ENCODE results near the gene CCDC174. TPM values are rescaled to one million over a fixed set of nuclear protein-coding genes. Genes with fewer than 3 reads are reported as not detected.

The CCDC174 gene
- total RNA-seq, 1 donor from 2014 or later: 22.9 TPM

DNA sequence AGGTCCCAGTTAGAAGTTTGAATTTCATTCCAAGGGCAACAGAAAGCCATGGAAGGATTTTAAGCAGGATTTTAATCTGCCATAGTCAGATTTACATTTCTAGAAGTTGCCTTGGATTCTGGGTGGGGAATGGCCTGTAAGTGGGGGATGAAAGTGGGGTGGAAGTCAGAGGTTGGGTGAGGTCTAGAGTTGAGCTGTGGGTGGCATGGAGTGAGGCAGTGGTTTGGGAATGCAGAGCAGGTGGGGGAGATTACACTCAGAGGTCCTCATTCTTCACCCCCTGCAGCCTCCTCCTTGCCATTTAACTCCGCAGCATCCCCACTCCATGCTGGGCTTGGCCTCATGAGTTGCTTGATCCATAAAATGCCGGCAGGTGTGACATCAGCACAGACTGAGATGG is 32.0 kb upstream of the CCDC174 start:
- H3K36me3 Mint-ChIP-seq (ENCODE audit: low read depth, unreplicated experiment): no peaks in the 10 kb centered on the region
- peak overlapping the region; percentile 99 for H3K27ac Mint-ChIP-seq (ENCODE audit: unreplicated experiment)
- no peaks in the 10 kb centered on the region for H3K9me3 Mint-ChIP-seq (ENCODE audit: unreplicated experiment)
- H3K4me1 Mint-ChIP-seq (ENCODE audit: unreplicated experiment): peaks cover 51% of the 10 kb centered on the region
- H3K4me3 Mint-ChIP-seq (ENCODE audit: unreplicated experiment): peak overlapping the region; percentile 75
- H3K27me3 Mint-ChIP-seq (ENCODE audit: unreplicated experiment): peaks cover 6% of the 10 kb centered on the region
- TF ChIP-seq, protein P1, sequence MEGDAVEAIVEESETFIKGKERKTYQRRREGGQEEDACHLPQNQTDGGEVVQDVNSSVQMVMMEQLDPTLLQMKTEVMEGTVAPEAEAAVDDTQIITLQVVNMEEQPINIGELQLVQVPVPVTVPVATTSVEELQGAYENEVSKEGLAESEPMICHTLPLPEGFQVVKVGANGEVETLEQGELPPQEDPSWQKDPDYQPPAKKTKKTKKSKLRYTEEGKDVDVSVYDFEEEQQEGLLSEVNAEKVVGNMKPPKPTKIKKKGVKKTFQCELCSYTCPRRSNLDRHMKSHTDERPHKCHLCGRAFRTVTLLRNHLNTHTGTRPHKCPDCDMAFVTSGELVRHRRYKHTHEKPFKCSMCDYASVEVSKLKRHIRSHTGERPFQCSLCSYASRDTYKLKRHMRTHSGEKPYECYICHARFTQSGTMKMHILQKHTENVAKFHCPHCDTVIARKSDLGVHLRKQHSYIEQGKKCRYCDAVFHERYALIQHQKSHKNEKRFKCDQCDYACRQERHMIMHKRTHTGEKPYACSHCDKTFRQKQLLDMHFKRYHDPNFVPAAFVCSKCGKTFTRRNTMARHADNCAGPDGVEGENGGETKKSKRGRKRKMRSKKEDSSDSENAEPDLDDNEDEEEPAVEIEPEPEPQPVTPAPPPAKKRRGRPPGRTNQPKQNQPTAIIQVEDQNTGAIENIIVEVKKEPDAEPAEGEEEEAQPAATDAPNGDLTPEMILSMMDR (IDR thresholded peaks at IDR 0.05; ENCODE audit: unreplicated experiment): no peak
- no peak for DNase-seq (ENCODE audit: low spot score)

DNA sequence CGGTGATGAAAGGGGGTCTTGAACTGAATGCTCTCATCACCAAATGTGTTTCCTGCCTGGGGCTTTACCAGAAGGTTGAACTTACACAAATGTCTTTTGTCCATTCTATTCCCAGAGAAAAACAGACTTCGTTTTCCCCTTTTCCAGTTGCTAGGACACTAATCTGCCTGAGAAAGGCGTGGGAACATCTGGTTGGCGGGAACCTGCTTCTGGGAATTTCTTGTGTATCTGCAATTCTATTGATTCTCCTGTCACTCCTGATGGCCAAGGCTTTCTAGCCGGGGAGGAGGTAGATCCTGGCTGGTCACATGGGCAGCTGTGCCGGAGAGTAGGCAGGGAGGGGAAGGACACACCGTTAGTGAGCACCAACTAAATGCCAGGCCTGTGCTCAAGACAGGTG is 31.1 kb upstream of the CCDC174 start:
- Mint-ChIP-seq H3K4me3 (ENCODE audit: unreplicated experiment) (no peak overlapping the region), H3K36me3 (ENCODE audit: low read depth, unreplicated experiment) (no peaks in the 10 kb centered on the region), H3K27ac (ENCODE audit: unreplicated experiment) (peak overlapping the region; percentile 99), H3K9me3 (ENCODE audit: unreplicated experiment) (no peaks in the 10 kb centered on the region), H3K4me1 (ENCODE audit: unreplicated experiment) (peaks cover 52% of the 10 kb centered on the region), H3K27me3 (ENCODE audit: unreplicated experiment) (peaks cover 8% of the 10 kb centered on the region)
- TF ChIP-seq, protein P1 (IDR thresholded peaks at IDR 0.05; ENCODE audit: unreplicated experiment): no peak
- peak; percentile 33 for DNase-seq (ENCODE audit: low spot score)

DNA sequence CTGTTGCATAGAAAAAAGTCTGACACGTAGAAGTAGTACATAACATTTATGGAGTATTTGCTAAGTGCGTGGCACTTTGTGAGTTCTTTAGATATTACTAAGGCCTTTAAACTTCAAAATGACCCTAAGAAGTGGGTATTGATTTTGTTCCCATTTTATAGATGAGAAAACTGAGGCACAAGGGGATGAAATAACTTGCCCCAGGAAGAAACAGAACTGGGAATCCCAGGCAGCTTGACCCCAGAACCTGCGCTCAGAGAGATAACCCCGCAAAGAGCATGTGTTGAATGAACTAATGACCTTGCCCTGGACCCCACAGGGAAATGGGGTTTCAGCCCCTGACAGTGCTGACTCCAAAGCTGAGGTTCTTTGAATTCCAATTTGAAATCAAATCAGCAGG is 30.5 kb upstream of the CCDC174 start:
- peaks cover 8% of the 10 kb centered on the region for H3K27me3 Mint-ChIP-seq (ENCODE audit: unreplicated experiment)
- H3K4me3 Mint-ChIP-seq (ENCODE audit: unreplicated experiment): no peak overlapping the region

DNA sequence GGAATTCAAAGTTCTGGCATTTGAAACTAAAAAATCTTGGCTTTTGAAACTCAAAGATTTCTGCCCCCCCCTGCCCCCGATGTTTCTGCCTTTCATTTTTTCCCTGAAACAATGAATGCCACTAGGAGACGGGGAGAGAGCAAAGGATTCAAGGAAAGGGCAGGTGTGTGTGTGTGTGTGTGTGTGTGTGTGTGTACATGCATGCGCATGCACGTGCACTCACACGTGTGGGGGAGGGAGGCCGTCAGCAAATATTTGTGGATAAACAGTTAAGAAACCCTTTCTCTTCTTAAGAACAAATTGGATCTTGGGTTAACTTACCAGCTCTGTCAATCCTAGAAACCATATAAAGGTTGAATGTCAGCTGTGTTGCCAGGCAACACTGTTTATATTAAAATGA is 29.2 kb upstream of the CCDC174 start:
- Mint-ChIP-seq H3K27ac (ENCODE audit: unreplicated experiment) (no peak overlapping the region), H3K36me3 (ENCODE audit: low read depth, unreplicated experiment) (no peaks in the 10 kb centered on the region), H3K4me3 (ENCODE audit: unreplicated experiment) (no peak overlapping the region), H3K9me3 (ENCODE audit: unreplicated experiment) (no peaks in the 10 kb centered on the region), H3K4me1 (ENCODE audit: unreplicated experiment) (peaks cover 47% of the 10 kb centered on the region), H3K27me3 (ENCODE audit: unreplicated experiment) (peaks cover 8% of the 10 kb centered on the region)
- TF ChIP-seq, protein P1 (IDR thresholded peaks at IDR 0.05; ENCODE audit: unreplicated experiment): no peak
- no peak for DNase-seq (ENCODE audit: low spot score)

More for the DNA sequence above, 30.5 kb upstream of the CCDC174 start:
- TF ChIP-seq, protein P1 (IDR thresholded peaks at IDR 0.05; ENCODE audit: unreplicated experiment): no peak
- Mint-ChIP-seq H3K27ac (ENCODE audit: unreplicated experiment) (peak overlapping the region; percentile 99), H3K9me3 (ENCODE audit: unreplicated experiment) (no peaks in the 10 kb centered on the region), H3K36me3 (ENCODE audit: low read depth, unreplicated experiment) (no peaks in the 10 kb centered on the region), H3K4me1 (ENCODE audit: unreplicated experiment) (peaks cover 47% of the 10 kb centered on the region)
- DNase-seq (ENCODE audit: low spot score): no peak

DNA sequence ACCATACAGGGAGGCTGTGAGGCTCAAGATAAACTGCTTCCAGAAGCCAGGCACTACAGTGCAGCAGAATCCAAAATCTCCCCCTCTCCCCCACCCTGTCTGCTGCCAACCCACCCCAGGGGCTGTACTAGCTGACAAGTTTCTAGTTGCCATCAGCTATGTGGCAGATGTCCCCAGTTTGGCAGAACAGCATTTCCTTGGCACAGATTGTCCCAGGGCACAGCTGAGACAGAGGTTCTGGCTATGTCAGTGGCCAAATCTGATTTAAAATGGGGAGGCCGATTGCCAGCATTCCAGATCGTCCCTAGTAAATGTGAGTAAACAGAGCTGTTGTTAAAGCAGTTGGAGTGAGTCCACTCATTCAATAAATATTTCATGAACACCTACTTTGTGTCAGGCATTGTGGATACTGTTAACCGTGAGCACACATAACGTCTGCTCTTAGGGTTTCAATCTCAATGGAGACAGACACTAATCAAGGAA is 28.0 kb upstream of the CCDC174 start:
- no peak overlapping the region for H3K27ac Mint-ChIP-seq (ENCODE audit: unreplicated experiment)
- DNase-seq (ENCODE audit: low spot score): no peak
- H3K4me1 Mint-ChIP-seq (ENCODE audit: unreplicated experiment): peaks cover 36% of the 10 kb centered on the region
- H3K27me3 Mint-ChIP-seq (ENCODE audit: unreplicated experiment): peaks cover 5% of the 10 kb centered on the region
- TF ChIP-seq, protein P1 (IDR thresholded peaks at IDR 0.05; ENCODE audit: unreplicated experiment): no peak
- H3K4me3 Mint-ChIP-seq (ENCODE audit: unreplicated experiment): no peak overlapping the region
- no peaks in the 10 kb centered on the region for H3K9me3 Mint-ChIP-seq (ENCODE audit: unreplicated experiment)
- no peaks in the 10 kb centered on the region for H3K36me3 Mint-ChIP-seq (ENCODE audit: low read depth, unreplicated experiment)
